WTC11 (cell line): ENCODE data around the gene OPCML.

Experiments used
- ESRRA ChIP-seq: sonication (generic); formaldehyde crosslinking; IDR thresholded peaks from 2 replicates; pipeline ENCODE4 v1.8.1; 2022; ENCODE audit warnings: mild to moderate bottlenecking, missing genetic modification reagents, borderline replicate concordance
- ZNF396 ChIP-seq: fragments of 250-450 bp; sonication (Bioruptor Pico); IDR thresholded peaks from 2 replicates; pipeline ENCODE4 v1.8.0; 2021; ENCODE audit warnings: mild to moderate bottlenecking, moderate library complexity, borderline replicate concordance
- TF ChIP-seq, protein P1 (sequence below): sonication (generic); formaldehyde crosslinking; IDR thresholded peaks from 2 replicates; pipeline ENCODE4 v1.8.0; 2022; ENCODE audit warnings: mild to moderate bottlenecking, missing genetic modification reagents
- TF ChIP-seq, protein P2 (sequence below): fragments of 200-600 bp; IDR thresholded peaks from 2 replicates; pipeline ENCODE4 v1.8.0; 2022; ENCODE audit warnings: antibody characterized with exemption
- TF ChIP-seq, protein P3 (sequence below): fragments of 250-450 bp; sonication (Bioruptor Pico); IDR thresholded peaks from 2 replicates; pipeline ENCODE4 v1.9.0; 2021; ENCODE audit warnings: mild to moderate bottlenecking

DNA sequence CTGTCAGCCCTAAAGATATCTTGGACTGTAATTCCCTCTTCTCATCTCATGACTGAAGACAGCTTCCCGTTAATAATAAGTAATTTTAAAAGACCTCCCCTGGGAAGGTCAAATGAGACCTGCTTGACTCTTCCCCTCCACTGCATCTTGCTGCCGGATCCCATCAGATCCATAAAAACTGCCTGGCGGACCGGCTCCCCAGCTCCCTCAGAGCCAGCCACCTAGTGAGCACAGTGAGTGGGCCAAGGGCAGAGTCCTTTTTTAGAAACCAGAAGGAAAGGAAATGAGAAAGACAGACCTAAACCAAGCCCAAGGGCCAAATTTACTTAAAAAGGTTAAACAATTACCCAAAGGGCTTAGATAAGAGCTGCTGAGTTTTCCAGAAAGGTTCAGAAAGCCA, 595.3 kb downstream of the OPCML start:
- TF ChIP-seq, protein P1, sequence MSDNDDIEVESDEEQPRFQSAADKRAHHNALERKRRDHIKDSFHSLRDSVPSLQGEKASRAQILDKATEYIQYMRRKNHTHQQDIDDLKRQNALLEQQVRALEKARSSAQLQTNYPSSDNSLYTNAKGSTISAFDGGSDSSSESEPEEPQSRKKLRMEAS = no peak
- TF ChIP-seq, protein P2, sequence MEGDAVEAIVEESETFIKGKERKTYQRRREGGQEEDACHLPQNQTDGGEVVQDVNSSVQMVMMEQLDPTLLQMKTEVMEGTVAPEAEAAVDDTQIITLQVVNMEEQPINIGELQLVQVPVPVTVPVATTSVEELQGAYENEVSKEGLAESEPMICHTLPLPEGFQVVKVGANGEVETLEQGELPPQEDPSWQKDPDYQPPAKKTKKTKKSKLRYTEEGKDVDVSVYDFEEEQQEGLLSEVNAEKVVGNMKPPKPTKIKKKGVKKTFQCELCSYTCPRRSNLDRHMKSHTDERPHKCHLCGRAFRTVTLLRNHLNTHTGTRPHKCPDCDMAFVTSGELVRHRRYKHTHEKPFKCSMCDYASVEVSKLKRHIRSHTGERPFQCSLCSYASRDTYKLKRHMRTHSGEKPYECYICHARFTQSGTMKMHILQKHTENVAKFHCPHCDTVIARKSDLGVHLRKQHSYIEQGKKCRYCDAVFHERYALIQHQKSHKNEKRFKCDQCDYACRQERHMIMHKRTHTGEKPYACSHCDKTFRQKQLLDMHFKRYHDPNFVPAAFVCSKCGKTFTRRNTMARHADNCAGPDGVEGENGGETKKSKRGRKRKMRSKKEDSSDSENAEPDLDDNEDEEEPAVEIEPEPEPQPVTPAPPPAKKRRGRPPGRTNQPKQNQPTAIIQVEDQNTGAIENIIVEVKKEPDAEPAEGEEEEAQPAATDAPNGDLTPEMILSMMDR = no peak
- no peak for TF ChIP-seq ESRRA (CRISPR knock-in tag)
- no peak for TF ChIP-seq ZNF396 (CRISPR knock-in tag)
- TF ChIP-seq, protein P3, sequence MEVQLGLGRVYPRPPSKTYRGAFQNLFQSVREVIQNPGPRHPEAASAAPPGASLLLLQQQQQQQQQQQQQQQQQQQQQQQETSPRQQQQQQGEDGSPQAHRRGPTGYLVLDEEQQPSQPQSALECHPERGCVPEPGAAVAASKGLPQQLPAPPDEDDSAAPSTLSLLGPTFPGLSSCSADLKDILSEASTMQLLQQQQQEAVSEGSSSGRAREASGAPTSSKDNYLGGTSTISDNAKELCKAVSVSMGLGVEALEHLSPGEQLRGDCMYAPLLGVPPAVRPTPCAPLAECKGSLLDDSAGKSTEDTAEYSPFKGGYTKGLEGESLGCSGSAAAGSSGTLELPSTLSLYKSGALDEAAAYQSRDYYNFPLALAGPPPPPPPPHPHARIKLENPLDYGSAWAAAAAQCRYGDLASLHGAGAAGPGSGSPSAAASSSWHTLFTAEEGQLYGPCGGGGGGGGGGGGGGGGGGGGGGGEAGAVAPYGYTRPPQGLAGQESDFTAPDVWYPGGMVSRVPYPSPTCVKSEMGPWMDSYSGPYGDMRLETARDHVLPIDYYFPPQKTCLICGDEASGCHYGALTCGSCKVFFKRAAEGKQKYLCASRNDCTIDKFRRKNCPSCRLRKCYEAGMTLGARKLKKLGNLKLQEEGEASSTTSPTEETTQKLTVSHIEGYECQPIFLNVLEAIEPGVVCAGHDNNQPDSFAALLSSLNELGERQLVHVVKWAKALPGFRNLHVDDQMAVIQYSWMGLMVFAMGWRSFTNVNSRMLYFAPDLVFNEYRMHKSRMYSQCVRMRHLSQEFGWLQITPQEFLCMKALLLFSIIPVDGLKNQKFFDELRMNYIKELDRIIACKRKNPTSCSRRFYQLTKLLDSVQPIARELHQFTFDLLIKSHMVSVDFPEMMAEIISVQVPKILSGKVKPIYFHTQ (CRISPR knock-in tag) = no peak
